ENCODE results near the gene DNAJB8.

Gene DNAJB8

GRCh38 chr3:128478576-128479506, 12.2 kb upstream of the DNAJB8 start:
- ATAC-seq (ENCODE audit: low read depth) (no peak), DNase-seq (ENCODE audit: low spot score) (no peak)
- Histone ChIP-seq H3K27ac (ENCODE audit: poor library complexity, severe bottlenecking) (no peak overlapping the region), H3K4me1 (ENCODE audit: insufficient read depth, poor library complexity, severe bottlenecking) (no peaks in the 10 kb centered on the region), H3K27me3 (ENCODE audit: insufficient read depth, poor library complexity, severe bottlenecking) (no peaks in the 10 kb centered on the region), H3K9me3 (ENCODE audit: severe bottlenecking) (no peaks in the 10 kb centered on the region), H3K4me3 (ENCODE audit: severe bottlenecking) (no peak overlapping the region), H3K36me3 (ENCODE audit: low read depth) (no peaks in the 10 kb centered on the region)
- no peak for TF ChIP-seq CTCF (IDR thresholded peaks at IDR 0.05; ENCODE audit: poor library complexity, severe bottlenecking)

GRCh38 chr3:128476659-128477058, 10.0 kb upstream of the DNAJB8 start:
- H3K27me3 ChIP-seq (ENCODE audit: insufficient read depth, poor library complexity, severe bottlenecking), result no peaks in the 10 kb centered on the region
- no peak for DNase-seq (ENCODE audit: low spot score)
- H3K36me3 ChIP-seq (ENCODE audit: low read depth), result no peaks in the 10 kb centered on the region
- H3K4me1 ChIP-seq (ENCODE audit: insufficient read depth, poor library complexity, severe bottlenecking), result no peaks in the 10 kb centered on the region
- TF ChIP-seq CTCF (IDR thresholded peaks at IDR 0.05; ENCODE audit: poor library complexity, severe bottlenecking), result no peak
- no peak for ATAC-seq (ENCODE audit: low read depth)
- no peaks in the 10 kb centered on the region for H3K9me3 ChIP-seq (ENCODE audit: severe bottlenecking)
- H3K27ac ChIP-seq (ENCODE audit: poor library complexity, severe bottlenecking), result no peak overlapping the region
- H3K4me3 ChIP-seq (ENCODE audit: severe bottlenecking), result no peak overlapping the region

- no peak for TF ChIP-seq CTCF (IDR thresholded peaks at IDR 0.05; ENCODE audit: poor library complexity, severe bottlenecking)
- no peak for DNase-seq (ENCODE audit: low spot score)
- no peaks in the 10 kb centered on the region for H3K27me3 ChIP-seq (ENCODE audit: insufficient read depth, poor library complexity, severe bottlenecking)
- no peaks in the 10 kb centered on the region for H3K9me3 ChIP-seq (ENCODE audit: severe bottlenecking)
- H3K36me3 ChIP-seq (ENCODE audit: low read depth), result no peaks in the 10 kb centered on the region
- no peak overlapping the region for H3K27ac ChIP-seq (ENCODE audit: poor library complexity, severe bottlenecking)
- no peak for ATAC-seq (ENCODE audit: low read depth)
- no peak overlapping the region for H3K4me3 ChIP-seq (ENCODE audit: severe bottlenecking)
- H3K4me1 ChIP-seq (ENCODE audit: insufficient read depth, poor library complexity, severe bottlenecking), result no peaks in the 10 kb centered on the region
These were observed 8.7 kb upstream of the DNAJB8 start for GRCh38 chr3:128475355-128475754.

GRCh38 chr3:128473737-128474136, 7.0 kb upstream of the DNAJB8 start:
- H3K4me3 ChIP-seq (ENCODE audit: severe bottlenecking), result no peak overlapping the region

More at GRCh38 chr3:128473737-128474136, 7.0 kb upstream of the DNAJB8 start:
- no peak overlapping the region for H3K27ac ChIP-seq (ENCODE audit: poor library complexity, severe bottlenecking)
- ATAC-seq (ENCODE audit: low read depth), result no peak
- no peaks in the 10 kb centered on the region for H3K4me1 ChIP-seq (ENCODE audit: insufficient read depth, poor library complexity, severe bottlenecking)
- no peak for TF ChIP-seq CTCF (IDR thresholded peaks at IDR 0.05; ENCODE audit: poor library complexity, severe bottlenecking)
- H3K9me3 ChIP-seq (ENCODE audit: severe bottlenecking), result no peaks in the 10 kb centered on the region
- no peak for DNase-seq (ENCODE audit: low spot score)
- no peaks in the 10 kb centered on the region for H3K27me3 ChIP-seq (ENCODE audit: insufficient read depth, poor library complexity, severe bottlenecking)
- H3K36me3 ChIP-seq (ENCODE audit: low read depth), result no peaks in the 10 kb centered on the region
